H9 (cell line): Measurements from ENCODE around the gene CTAG1B. TPM values are rescaled to one million over a fixed set of nuclear protein-coding genes. Genes with fewer than 3 reads are reported as not detected.

Experiments
- DNase-seq: peaks from one replicate; pipeline ENCODE4 v3.0.0-alpha.2; 2017
- H2AFZ ChIP-seq: one replicate; pipeline ENCODE4 v1.6.1; 2013; ENCODE audit warnings: mild to moderate bottlenecking, low read length, control low read depth, moderate library complexity
- H2AK5ac ChIP-seq: 2 replicates; pipeline ENCODE4 v1.6.1; 2013; ENCODE audit warnings: low read length, control low read depth, mixed read lengths; ENCODE audit not compliant: insufficient read length
- H2BK120ac ChIP-seq: one replicate; pipeline ENCODE4 v1.6.1; 2013; ENCODE audit warnings: low read depth, mild to moderate bottlenecking, low read length, control low read depth, inconsistent platforms; ENCODE audit not compliant: poor library complexity, severe bottlenecking
- H2BK12ac ChIP-seq: 2 replicates; pipeline ENCODE4 v1.6.1; 2013; ENCODE audit warnings: low read length, control low read depth, mixed read lengths, low read depth; ENCODE audit not compliant: insufficient read length
- H2BK15ac ChIP-seq: 2 replicates; pipeline ENCODE4 v1.6.1; 2013; ENCODE audit warnings: low read depth, low read length, control low read depth
- H2BK20ac ChIP-seq: one replicate; pipeline ENCODE4 v1.6.1; 2013; ENCODE audit warnings: low read depth, mild to moderate bottlenecking, low read length, control low read depth, inconsistent platforms; ENCODE audit not compliant: poor library complexity, severe bottlenecking
- H2BK5ac ChIP-seq: 2 replicates; pipeline ENCODE4 v1.6.1; 2013; ENCODE audit warnings: low read length, control low read depth, mixed read lengths; ENCODE audit not compliant: insufficient read length
- H3K14ac ChIP-seq: 2 replicates; pipeline ENCODE4 v1.6.1; 2013; ENCODE audit warnings: low read length, control low read depth; ENCODE audit not compliant: insufficient read depth
- H3K18ac ChIP-seq: 2 replicates; pipeline ENCODE4 v1.6.1; 2013; ENCODE audit warnings: low read depth, mild to moderate bottlenecking, mixed read lengths, low read length, control low read depth; ENCODE audit not compliant: insufficient read length
- H3K23ac ChIP-seq: 2 replicates; pipeline ENCODE4 v1.6.1; 2013; ENCODE audit warnings: low read length, control low read depth, mixed read lengths, low read depth; ENCODE audit not compliant: insufficient read length
- H3K23me2 ChIP-seq: 2 replicates; pipeline ENCODE4 v1.6.1; 2013; ENCODE audit warnings: low read depth, mild to moderate bottlenecking, mixed read lengths, low read length, control low read depth; ENCODE audit not compliant: insufficient read length, poor library complexity, severe bottlenecking
- H3K27ac ChIP-seq: 2 replicates; pipeline ENCODE4 v1.5.1; 2013; ENCODE audit warnings: low read length, control low read depth, mixed read lengths, low read depth; ENCODE audit not compliant: insufficient read length
- H3K27me3 ChIP-seq: 2 replicates; pipeline ENCODE4 v1.6.1; 2013; ENCODE audit warnings: low read length, control low read depth, inconsistent platforms; ENCODE audit not compliant: insufficient read depth
- H3K4ac ChIP-seq: 2 replicates; pipeline ENCODE4 v1.6.1; 2013; ENCODE audit warnings: low read depth, mild to moderate bottlenecking, control low read depth, inconsistent platforms, low read length, moderate library complexity
- H3K4me1 ChIP-seq: 2 replicates; pipeline ENCODE4 v1.6.1; 2013; ENCODE audit warnings: low read length, control low read depth, inconsistent platforms; ENCODE audit not compliant: insufficient read depth
- H3K4me2 ChIP-seq: 2 replicates; pipeline ENCODE4 v1.6.1; 2013; ENCODE audit warnings: low read length, control low read depth, mixed read lengths; ENCODE audit not compliant: insufficient read length, insufficient read depth
- H3K56ac ChIP-seq: 2 replicates; pipeline ENCODE4 v1.6.1; 2013; ENCODE audit warnings: low read depth, mild to moderate bottlenecking, mixed read lengths, low read length, control low read depth; ENCODE audit not compliant: insufficient read length
- H3K79me1 ChIP-seq: 2 replicates; pipeline ENCODE4 v1.6.1; 2013; ENCODE audit warnings: low read depth, mild to moderate bottlenecking, moderate library complexity, low read length, control low read depth, inconsistent platforms; ENCODE audit not compliant: insufficient read depth, poor library complexity, severe bottlenecking
- H3K79me2 ChIP-seq: 2 replicates; pipeline ENCODE4 v1.6.1; 2013; ENCODE audit warnings: low read length, control low read depth, inconsistent platforms; ENCODE audit not compliant: insufficient read depth
- H3K9ac ChIP-seq: 2 replicates; pipeline ENCODE4 v1.6.1; 2013; ENCODE audit warnings: low read length, control low read depth, mixed read lengths; ENCODE audit not compliant: insufficient read length; ENCODE audit errors: extremely low read depth
- H3K9me3 ChIP-seq: one replicate; pipeline ENCODE4 v1.6.1; 2013; ENCODE audit warnings: low read depth, low read length, inconsistent platforms; ENCODE audit not compliant: control insufficient read depth
- H3T11ph ChIP-seq: one replicate; pipeline ENCODE4 v1.6.1; 2013; ENCODE audit warnings: mild to moderate bottlenecking, low read length, control low read depth, inconsistent platforms
- H4K20me1 ChIP-seq: one replicate; pipeline ENCODE4 v1.6.1; 2013; ENCODE audit not compliant: control insufficient read depth, insufficient read length, insufficient read depth
- H4K5ac ChIP-seq: 2 replicates; pipeline ENCODE4 v1.6.1; 2013; ENCODE audit warnings: low read depth, mild to moderate bottlenecking, mixed read lengths, low read length, control low read depth; ENCODE audit not compliant: insufficient read length
- H4K8ac ChIP-seq: replicated peaks from 2 replicates; pipeline ENCODE4 v1.6.1; 2013; ENCODE audit warnings: low read length, control low read depth, mixed read lengths, low read depth; ENCODE audit not compliant: insufficient read length
- H4K91ac ChIP-seq: 2 replicates; pipeline ENCODE4 v1.6.1; 2013; ENCODE audit warnings: low read depth, mild to moderate bottlenecking, moderate library complexity, mixed read lengths, low read length, control low read depth; ENCODE audit not compliant: insufficient read length
- H3K27ac Mint-ChIP-seq, 3 experiments: 2 replicates in 2 of 3; 3 replicates in 1 of 3; pipeline ENCODE4 v1.8.0; 2020 to 2021; ENCODE audit warnings: mixed read lengths in 3 of 3, mild to moderate bottlenecking in 1 of 3, moderate library complexity in 1 of 3
- H3K27me3 Mint-ChIP-seq: 2 replicates; pipeline ENCODE4 v1.8.0; 2021; ENCODE audit warnings: low read depth, mild to moderate bottlenecking, moderate library complexity, mixed read lengths
- H3K36me3 Mint-ChIP-seq, 3 experiments: 2 replicates in 2 of 3; 3 replicates in 1 of 3; pipeline ENCODE4 v1.8.0; 2020 to 2021; ENCODE audit warnings: low read depth in 3 of 3, mixed read lengths in 3 of 3; ENCODE audit not compliant: insufficient read depth in 1 of 3
- H3K4me1 Mint-ChIP-seq, 2 experiments: 2 replicates each; pipeline ENCODE4 v1.8.0; 2020; ENCODE audit warnings: mixed read lengths in 2 of 2
- H3K4me3 Mint-ChIP-seq, 2 experiments: 2 replicates in 1 of 2; 3 replicates in 1 of 2; pipeline ENCODE4 v1.8.0; 2020 to 2021; ENCODE audit warnings: mild to moderate bottlenecking in 2 of 2, mixed read lengths in 2 of 2, moderate library complexity in 1 of 2
- H3K9me3 Mint-ChIP-seq, 2 experiments: 2 replicates in 1 of 2; 3 replicates in 1 of 2; pipeline ENCODE4 v1.8.0; 2020; ENCODE audit warnings: mild to moderate bottlenecking in 2 of 2, mixed read lengths in 2 of 2, moderate library complexity in 1 of 2
- WGBS: extraction: QIAGEN DNeasy Blood & Tissue Kit; methylation state at CpG from one replicate; pipeline ENCODE4 v1.1.7; 2013; ENCODE audit warnings: missing lambda C conversion rate, low lambda C conversion rate, mixed read lengths; ENCODE audit not compliant: insufficient read length; ENCODE audit errors: extremely low coverage; 5-methylcytosine and 5-hydroxymethylcytosine counted together
- total RNA-seq: library from RNA; stranded (reverse); gene quantifications from 2 replicates; pipeline ENCODE4 v1.2.1, GENCODE V29; 2021
- TF ChIP-seq, protein P1 (sequence below): fragments of 200-600 bp; sonication (generic); conservative IDR thresholded peaks from 3 replicates; pipeline ENCODE4 v1.8.0; 2021; ENCODE audit warnings: antibody characterized with exemption, mild to moderate bottlenecking

The CTAG1B gene
- total RNA-seq, 1 experiment from 2014 or later = not detected

DNA sequence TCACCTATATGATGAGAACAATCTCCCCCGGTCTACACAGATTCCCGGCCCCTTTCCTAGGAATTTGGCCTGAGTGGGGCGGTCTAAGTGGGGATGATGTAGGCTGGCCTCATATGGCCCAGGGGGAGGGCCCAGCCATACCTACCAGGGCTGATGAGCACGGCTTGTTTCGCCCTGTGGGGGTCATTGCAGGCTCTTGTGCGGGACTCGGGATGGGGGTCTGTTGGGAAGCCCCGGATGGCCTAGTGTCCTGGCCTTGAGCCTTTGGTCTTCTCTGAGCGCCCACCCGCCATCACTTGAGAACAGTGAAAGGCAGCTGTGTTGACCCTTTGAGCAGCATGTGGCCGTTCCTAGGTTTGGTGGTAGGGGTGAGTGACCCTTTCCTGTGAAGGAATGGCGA lies 39.1 kb upstream of the CTAG1B start:
- no CpG with 5 or more reads among the region's 12 CpGs for WGBS
- H3K27ac ChIP-seq = no peak overlapping the region
- H2BK15ac ChIP-seq = no peak overlapping the region
- no peak overlapping the region for H3K56ac ChIP-seq
- no peak overlapping the region for H4K5ac ChIP-seq
- no peak overlapping the region for H4K8ac ChIP-seq
- Mint-ChIP-seq H3K27me3 (peaks cover 5% of the 10 kb centered on the region), H3K27ac (no peak overlapping the region), H3K4me3 (no peak overlapping the region), H3K36me3 (peaks cover 0 to 5% (median 4%) of the 10 kb centered on the region in 3 experiments; a peak in 3 of 7 replicates), H3K9me3 (peaks cover 73 to 74% of the 10 kb centered on the region in 2 experiments), H3K4me1 (no peaks in the 10 kb centered on the region)
- H3K18ac ChIP-seq = no peak overlapping the region
- no peak overlapping the region for H2BK12ac ChIP-seq
- H2BK120ac ChIP-seq = no peak overlapping the region
- H3K23ac ChIP-seq = no peak overlapping the region
- H3K79me1 ChIP-seq = no peaks in the 10 kb centered on the region
- no peak overlapping the region for H2BK20ac ChIP-seq
- H4K91ac ChIP-seq = no peak overlapping the region
- no peak overlapping the region for H3K14ac ChIP-seq
- H3K23me2 ChIP-seq = no peaks in the 10 kb centered on the region
- TF ChIP-seq, protein P1, sequence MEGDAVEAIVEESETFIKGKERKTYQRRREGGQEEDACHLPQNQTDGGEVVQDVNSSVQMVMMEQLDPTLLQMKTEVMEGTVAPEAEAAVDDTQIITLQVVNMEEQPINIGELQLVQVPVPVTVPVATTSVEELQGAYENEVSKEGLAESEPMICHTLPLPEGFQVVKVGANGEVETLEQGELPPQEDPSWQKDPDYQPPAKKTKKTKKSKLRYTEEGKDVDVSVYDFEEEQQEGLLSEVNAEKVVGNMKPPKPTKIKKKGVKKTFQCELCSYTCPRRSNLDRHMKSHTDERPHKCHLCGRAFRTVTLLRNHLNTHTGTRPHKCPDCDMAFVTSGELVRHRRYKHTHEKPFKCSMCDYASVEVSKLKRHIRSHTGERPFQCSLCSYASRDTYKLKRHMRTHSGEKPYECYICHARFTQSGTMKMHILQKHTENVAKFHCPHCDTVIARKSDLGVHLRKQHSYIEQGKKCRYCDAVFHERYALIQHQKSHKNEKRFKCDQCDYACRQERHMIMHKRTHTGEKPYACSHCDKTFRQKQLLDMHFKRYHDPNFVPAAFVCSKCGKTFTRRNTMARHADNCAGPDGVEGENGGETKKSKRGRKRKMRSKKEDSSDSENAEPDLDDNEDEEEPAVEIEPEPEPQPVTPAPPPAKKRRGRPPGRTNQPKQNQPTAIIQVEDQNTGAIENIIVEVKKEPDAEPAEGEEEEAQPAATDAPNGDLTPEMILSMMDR = no peak
- no peak overlapping the region for H3K4me2 ChIP-seq
- no peak overlapping the region for H2AFZ ChIP-seq
- no peak overlapping the region for H3K4ac ChIP-seq
- no peak overlapping the region for H2AK5ac ChIP-seq
- DNase-seq = no peak
- no peaks in the 10 kb centered on the region for H4K20me1 ChIP-seq
- no peak overlapping the region for H3K9ac ChIP-seq
- H2BK5ac ChIP-seq = no peak overlapping the region
- peaks cover 43% of the 10 kb centered on the region for H3K9me3 ChIP-seq
- no peaks in the 10 kb centered on the region for H3K27me3 ChIP-seq
- H3K4me1 ChIP-seq = no peaks in the 10 kb centered on the region
- H3K79me2 ChIP-seq = no peaks in the 10 kb centered on the region
- no peak overlapping the region for H3T11ph ChIP-seq
